GM18951 (cell line): Measurements from ENCODE around the gene TNNI2.

Experiments used
- POLR2A ChIP-seq: IDR thresholded peaks from 4 replicates; pipeline ENCODE4 v1.6.1; 2011; ENCODE audit warnings: mild to moderate bottlenecking; ENCODE audit not compliant: insufficient read length, insufficient read depth; ENCODE audit errors: extremely low read depth
- in situ Hi-C: fragments of 300-500 bp; cut with MboI; formaldehyde crosslinking; loops from one replicate; pipeline ENCODE4 v1.12.0; 2022; ENCODE audit warnings: low sequenced_read_pairs, mixed read lengths, inconsistent platforms; ENCODE audit not compliant: unreplicated experiment

Gene TNNI2

GRCh38 chr11:1824221-1825038, 14.4 kb upstream of the TNNI2 start:
- no peak for TF ChIP-seq POLR2A
- in situ Hi-C loops, result loop anchor here (10.0 kb wide), 1 partner anchor 340 kb away; the partner anchor contains the start of gene INS

- in situ Hi-C loops, result loop anchor here (10.0 kb wide), 1 partner anchor 340 kb away; the partner anchor contains the start of gene INS
- TF ChIP-seq POLR2A, result no peak
Measured at GRCh38 chr11:1825039-1825740, 13.6 kb upstream of the TNNI2 start.

- in situ Hi-C loops, result loop anchor here (10.0 kb wide), 1 partner anchor 339 kb away; the partner anchor contains the start of gene INS
- TF ChIP-seq POLR2A, result no peak
Measured at GRCh38 chr11:1825785-1826451, 12.9 kb upstream of the TNNI2 start.

- in situ Hi-C loops, result loop anchor here (10.0 kb wide), 1 partner anchor 338 kb away; the partner anchor contains the start of gene INS
- TF ChIP-seq POLR2A, result no peak
Measured at GRCh38 chr11:1826552-1827094, 12.2 kb upstream of the TNNI2 start.

GRCh38 chr11:1827095-1827813, 11.5 kb upstream of the TNNI2 start:
- TF ChIP-seq POLR2A, result no peak
- in situ Hi-C loops, result loop anchor here (10.0 kb wide), 1 partner anchor 338 kb away; the partner anchor contains the start of gene INS

- in situ Hi-C loops, result loop anchor here (10.0 kb wide), 1 partner anchor 337 kb away; the partner anchor contains the start of gene INS
- no peak for TF ChIP-seq POLR2A
Measured at GRCh38 chr11:1827931-1828330, 10.8 kb upstream of the TNNI2 start.

- in situ Hi-C loops, result loop anchor here (10.0 kb wide), 1 partner anchor 336 kb away; the partner anchor contains the start of gene INS
Measured at GRCh38 chr11:1828542-1828941, 10.2 kb upstream of the TNNI2 start.

GRCh38 chr11:1829039-1829820, 9.6 kb upstream of the TNNI2 start:
- no peak for TF ChIP-seq POLR2A
- in situ Hi-C loops, result loop anchor here (10.0 kb wide), 1 partner anchor 336 kb away; the partner anchor contains the start of gene INS

More at GRCh38 chr11:1828542-1828941, 10.2 kb upstream of the TNNI2 start:
- no peak for TF ChIP-seq POLR2A

GRCh38 chr11:1830004-1830321, 8.8 kb upstream of the TNNI2 start:
- in situ Hi-C loops, result no loop called here

GRCh38 chr11:1830322-1831223, 8.2 kb upstream of the TNNI2 start:
- TF ChIP-seq POLR2A, result no peak
- in situ Hi-C loops, result no loop called here

More at GRCh38 chr11:1830004-1830321, 8.8 kb upstream of the TNNI2 start:
- no peak for TF ChIP-seq POLR2A
